Measurements from ENCODE around the gene CRABP2. TPM values are rescaled to one million over a fixed set of nuclear protein-coding genes. Genes with fewer than 3 reads are reported as not detected.
A peak's percentile ranks its signal among the peaks of the same experiment; 100 is the strongest.

The CRABP2 gene
- 0.76 TPM for polyA plus RNA-seq (2012; ENCODE audit: missing spikeins)

DNA sequence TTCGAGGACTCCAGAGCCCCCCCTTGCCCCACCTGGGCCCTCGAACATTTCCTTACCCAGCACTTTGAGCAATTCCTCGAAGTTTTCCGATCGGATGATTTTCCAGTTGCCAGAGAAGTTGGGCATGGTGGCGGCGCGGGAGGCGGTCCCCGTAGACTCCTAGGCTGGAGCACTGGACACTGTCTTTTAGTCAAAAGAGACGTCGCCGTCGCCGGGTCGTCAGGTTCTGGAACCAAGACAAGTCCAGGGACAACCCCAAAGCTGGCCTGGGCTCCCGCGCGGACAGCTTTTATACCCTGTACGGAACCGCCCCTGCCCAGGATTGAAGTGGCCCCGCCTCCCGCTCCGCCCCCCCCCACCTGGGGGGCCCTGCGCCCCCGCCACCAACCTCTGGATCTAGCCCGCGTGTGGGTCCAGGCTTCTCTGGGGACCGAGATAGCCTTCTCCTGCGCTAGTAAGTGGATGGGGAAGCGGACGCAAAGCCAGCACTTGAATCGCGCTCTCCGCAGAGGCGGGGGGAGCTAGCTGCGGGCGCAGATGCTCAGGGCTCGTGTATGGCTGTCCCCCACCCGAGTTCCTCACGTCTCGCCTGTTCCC lies at the start of gene CRABP2:
TSS of gene CRABP2 (minus strand) at position 263 of the 597 bp plus-strand sequence. CDS start at position 126, 137 bp downstream.
- no peak for TF ChIP-seq POLR2AphosphoS5 (IDR thresholded peaks at IDR 0.05; ENCODE audit: low read depth, low read length)
- no peak for DNase-seq (ENCODE audit: insufficient read length)
- FAIRE-seq: no peak

DNA sequence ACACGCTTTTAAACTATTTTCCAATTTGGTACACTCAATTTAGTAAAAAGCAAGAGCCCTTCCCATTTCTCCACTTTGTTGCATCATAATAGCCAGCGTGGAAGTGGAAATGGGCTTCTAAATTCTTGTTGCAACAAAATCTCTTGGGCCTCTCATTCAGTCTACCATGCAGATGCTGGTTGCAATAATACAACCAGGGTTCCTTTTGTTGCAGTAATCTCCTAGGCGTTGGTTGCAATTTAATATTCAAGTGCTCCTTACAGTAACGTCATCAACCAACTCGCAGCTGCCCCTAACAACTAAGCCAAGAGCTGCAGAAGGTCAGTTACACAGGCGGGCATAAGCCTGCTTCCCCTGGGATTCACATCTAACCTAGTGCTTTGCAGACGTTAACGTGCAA lies 48.8 kb upstream of the CRABP2 start:
- no peak for DNase-seq (ENCODE audit: insufficient read length)
- TF ChIP-seq POLR2A (IDR thresholded peaks at IDR 0.05; ENCODE audit: low read depth, low read length) (no peak), TAF1 (IDR thresholded peaks at IDR 0.05; ENCODE audit: borderline replicate concordance, low read depth, low read length) (no peak), POLR2AphosphoS5 (IDR thresholded peaks at IDR 0.05; ENCODE audit: low read depth, low read length) (no peak)
- no peak for FAIRE-seq

DNA sequence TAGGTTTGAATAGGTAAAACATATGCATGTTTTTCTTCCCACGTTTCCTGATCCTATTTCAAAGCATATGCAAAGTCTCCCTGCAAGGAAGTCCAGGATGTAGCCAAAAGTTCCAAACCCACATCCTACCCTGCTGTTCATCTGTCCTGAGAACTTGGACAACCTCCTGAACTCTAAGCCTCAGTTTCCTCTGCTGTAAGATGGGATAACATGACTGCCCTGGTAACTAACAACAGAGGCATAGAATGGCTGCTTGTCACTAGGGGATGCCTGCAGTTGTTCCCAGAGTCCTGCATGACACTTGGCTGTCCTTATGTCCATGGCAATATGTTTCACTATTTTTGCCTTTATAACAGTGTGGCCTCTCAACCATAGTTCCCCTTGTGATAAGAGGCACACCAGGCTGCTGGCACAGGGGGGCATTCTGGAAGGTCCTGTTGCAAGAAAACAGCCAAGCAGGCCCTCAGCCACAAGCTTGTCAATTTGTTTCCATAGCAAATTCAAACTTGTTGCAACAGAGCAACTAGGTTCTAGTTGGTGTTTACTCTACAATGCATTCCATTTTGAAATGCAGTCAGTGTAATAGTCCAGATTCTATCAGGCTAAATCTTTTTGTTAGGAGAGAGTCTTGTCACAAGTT lies 47.6 kb upstream of the CRABP2 start:
- FAIRE-seq: no peak
- no peak for TF ChIP-seq POLR2A (IDR thresholded peaks at IDR 0.05; ENCODE audit: low read depth, low read length)
- no peak for TF ChIP-seq TAF1 (IDR thresholded peaks at IDR 0.05; ENCODE audit: borderline replicate concordance, low read depth, low read length)
- TF ChIP-seq POLR2AphosphoS5 (IDR thresholded peaks at IDR 0.05; ENCODE audit: low read depth, low read length): no peak
- DNase-seq (ENCODE audit: insufficient read length): no peak

DNA sequence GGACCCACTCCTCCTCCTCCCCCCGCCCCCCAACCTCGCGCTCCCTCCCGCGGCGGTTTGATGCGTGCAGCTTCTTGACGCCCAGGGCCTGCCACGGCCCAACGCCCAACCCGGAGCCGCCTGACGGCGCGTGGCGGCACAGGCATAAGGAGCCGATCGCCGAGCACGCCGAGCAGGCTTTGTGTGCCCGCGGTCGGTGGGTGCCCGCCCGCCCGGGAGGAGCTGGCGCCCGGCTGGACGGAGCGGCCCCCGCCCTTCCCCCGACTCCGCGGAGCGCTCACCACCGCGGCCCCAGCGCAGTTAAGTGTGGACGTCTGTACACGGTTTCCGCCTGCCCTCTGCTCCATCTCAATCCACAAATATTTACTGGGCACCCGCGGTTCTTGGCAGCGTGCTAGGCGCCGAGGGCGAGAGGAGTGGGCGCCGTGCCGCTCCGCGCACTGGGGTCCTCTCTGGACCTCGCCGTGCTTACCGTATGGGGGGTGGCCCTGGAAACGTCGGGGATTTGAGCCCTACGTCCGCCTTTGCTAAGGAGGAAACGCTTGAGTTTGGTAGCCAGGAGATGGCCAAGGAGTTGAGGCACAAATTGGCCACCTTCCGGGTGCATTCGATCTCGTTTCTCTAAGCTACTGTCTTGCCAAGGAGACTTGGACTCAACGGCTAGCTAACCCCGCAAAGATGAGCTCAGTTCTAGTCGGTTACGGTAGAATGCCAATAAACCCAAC lies 46.5 kb upstream of the CRABP2 start:
- DNase-seq (ENCODE audit: insufficient read length): peak; percentile 88
- FAIRE-seq: peak; percentile 81
- TF ChIP-seq TAF1 (IDR thresholded peaks at IDR 0.05; ENCODE audit: borderline replicate concordance, low read depth, low read length) (peak; percentile 20; the same call in 1 of the 2 replicates), POLR2A (IDR thresholded peaks at IDR 0.05; ENCODE audit: low read depth, low read length) (peak; percentile 56; the same call in 1 of the 2 replicates), POLR2AphosphoS5 (IDR thresholded peaks at IDR 0.05; ENCODE audit: low read depth, low read length) (peak; percentile 33; the same call in 1 of the 2 replicates)

DNA sequence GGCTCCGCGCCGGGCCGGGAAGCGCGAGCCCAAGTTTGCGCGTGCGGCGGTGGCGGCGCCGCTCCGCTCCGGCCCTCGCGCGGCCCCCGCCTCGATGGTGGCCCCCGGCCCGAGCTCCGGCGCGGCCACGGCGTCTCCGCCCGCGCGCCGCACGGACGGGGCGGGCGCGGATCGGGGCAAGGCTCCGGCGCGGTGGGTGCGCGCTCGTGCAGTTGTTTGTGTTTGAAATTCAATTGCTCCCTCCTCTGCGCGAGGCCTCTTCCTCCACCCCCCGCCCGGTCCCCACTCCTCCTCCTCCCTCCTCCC lies 46.0 kb upstream of the CRABP2 start, which contains the start of gene HDGF:
TSS of gene HDGF (minus strand) at position 225 of the 306 bp plus-strand sequence. CDS start 246 bp downstream, outside the sequence.
- TF ChIP-seq POLR2AphosphoS5 (IDR thresholded peaks at IDR 0.05; ENCODE audit: low read depth, low read length) (no peak), POLR2A (IDR thresholded peaks at IDR 0.05; ENCODE audit: low read depth, low read length) (0 out of 2 replicates have a peak, but pooled peaks have one; percentile 18)
- no peak for FAIRE-seq

DNA sequence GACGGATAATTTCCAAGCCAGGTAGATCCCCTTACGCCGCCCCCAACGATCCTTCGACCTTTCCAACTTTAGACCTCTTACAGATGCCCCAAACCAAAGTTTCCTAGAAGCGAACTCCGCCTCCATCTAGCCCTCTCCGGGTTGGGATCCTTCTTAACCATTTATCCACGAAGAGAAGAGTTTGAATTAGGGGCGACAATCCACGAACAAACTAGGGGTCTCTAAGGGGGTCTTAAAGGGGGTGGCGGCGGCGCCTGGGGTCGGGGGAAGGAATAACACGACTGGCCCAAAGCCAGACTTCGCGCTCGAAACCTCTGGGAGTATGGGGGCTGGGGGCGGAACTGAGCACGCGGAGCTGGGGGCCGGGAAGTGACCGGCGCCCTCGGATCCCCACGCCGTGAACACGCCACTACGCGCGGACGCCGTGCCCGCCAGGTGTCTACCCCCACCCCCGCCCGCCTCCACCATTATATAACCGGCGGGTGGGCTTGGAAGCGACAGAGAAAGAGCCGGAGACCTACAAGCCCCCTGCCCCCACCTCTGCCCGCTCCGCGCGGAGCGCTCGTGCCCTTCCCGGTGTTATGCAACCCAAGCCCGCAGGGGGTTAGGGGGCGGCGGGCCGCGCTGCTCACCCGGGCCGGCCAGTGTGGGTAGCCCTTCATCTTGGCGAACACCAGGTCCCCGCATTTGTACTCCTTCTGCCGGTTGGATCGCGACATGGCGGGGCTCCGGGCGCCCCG lies 45.5 kb upstream of the CRABP2 start:
- DNase-seq (ENCODE audit: insufficient read length): no peak
- no peak for TF ChIP-seq POLR2AphosphoS5 (IDR thresholded peaks at IDR 0.05; ENCODE audit: low read depth, low read length)
- no peak for TF ChIP-seq TAF1 (IDR thresholded peaks at IDR 0.05; ENCODE audit: borderline replicate concordance, low read depth, low read length)
- TF ChIP-seq POLR2A (IDR thresholded peaks at IDR 0.05; ENCODE audit: low read depth, low read length): peak; percentile 70
- no peak for FAIRE-seq

More for the DNA sequence above, 46.0 kb upstream of the CRABP2 start, which contains the start of gene HDGF:
- DNase-seq (ENCODE audit: insufficient read length): no peak

DNA sequence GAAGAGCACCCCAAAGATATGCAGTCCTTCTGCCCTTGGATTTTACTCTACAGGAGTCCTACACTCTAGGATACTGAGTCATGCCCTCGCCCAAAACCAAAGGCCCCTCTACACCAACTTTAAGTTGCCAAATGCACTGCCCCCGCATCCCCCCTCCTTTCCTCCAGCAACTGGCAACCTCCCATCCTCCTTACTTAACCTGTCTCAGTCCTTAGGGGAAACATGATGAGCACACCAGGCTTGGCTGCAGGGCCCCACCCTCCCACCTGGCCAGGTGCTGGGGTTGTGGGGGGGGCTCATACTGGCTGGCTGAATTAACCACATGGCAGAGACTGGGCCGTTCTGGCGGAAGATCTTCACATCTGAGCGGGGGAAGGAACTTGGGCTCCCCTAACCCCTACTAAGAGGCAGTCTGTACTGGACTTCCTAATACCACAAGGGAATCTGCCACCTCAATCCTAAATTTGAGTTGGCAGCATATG lies 44.8 kb upstream of the CRABP2 start:
- no peak for TF ChIP-seq POLR2A (IDR thresholded peaks at IDR 0.05; ENCODE audit: low read depth, low read length)
- TF ChIP-seq TAF1 (IDR thresholded peaks at IDR 0.05; ENCODE audit: borderline replicate concordance, low read depth, low read length): no peak
- no peak for TF ChIP-seq POLR2AphosphoS5 (IDR thresholded peaks at IDR 0.05; ENCODE audit: low read depth, low read length)
- FAIRE-seq (no peak), DNase-seq (ENCODE audit: insufficient read length) (no peak)

DNA sequence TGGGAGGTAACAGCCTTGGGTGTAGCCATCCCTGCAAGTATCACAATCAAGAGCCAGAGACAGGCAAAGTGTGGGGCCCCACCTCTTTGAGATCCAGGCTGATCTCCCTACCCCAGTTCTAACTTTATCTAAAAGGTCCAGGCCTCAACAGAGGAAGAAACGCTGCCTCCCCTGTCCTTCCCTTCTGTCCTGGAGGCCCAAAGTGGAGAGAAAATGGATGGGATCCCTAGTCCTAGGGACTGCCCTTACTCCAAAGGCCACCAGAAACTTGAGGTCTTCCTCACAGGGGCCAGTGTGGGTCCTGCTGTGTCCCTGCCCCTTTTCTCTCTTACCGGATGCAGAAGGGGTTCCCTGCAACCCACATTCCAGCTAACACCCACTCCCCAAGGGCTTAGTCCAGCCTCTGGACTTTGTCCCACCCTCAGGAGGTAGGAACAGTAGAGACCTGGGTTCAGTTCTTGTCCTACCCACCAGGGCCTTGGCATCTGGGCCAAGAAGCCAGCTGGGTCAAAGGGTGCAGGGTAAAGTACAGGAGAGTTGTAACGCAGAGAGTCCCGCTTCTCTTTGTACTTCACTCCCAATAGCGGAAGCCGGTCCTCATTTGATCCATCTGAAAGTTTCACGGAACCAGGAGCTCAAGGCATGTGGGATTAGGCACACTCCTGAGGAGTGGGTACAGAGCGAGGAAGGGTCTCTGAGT lies 44.2 kb upstream of the CRABP2 start:
- no peak for FAIRE-seq
- DNase-seq (ENCODE audit: insufficient read length): no peak
- TF ChIP-seq POLR2AphosphoS5 (IDR thresholded peaks at IDR 0.05; ENCODE audit: low read depth, low read length) (0 out of 2 replicates have a peak, but pooled peaks have one; percentile 8), POLR2A (IDR thresholded peaks at IDR 0.05; ENCODE audit: low read depth, low read length) (0 out of 2 replicates have a peak, but pooled peaks have one; percentile 14), TAF1 (IDR thresholded peaks at IDR 0.05; ENCODE audit: borderline replicate concordance, low read depth, low read length) (no peak)

DNA sequence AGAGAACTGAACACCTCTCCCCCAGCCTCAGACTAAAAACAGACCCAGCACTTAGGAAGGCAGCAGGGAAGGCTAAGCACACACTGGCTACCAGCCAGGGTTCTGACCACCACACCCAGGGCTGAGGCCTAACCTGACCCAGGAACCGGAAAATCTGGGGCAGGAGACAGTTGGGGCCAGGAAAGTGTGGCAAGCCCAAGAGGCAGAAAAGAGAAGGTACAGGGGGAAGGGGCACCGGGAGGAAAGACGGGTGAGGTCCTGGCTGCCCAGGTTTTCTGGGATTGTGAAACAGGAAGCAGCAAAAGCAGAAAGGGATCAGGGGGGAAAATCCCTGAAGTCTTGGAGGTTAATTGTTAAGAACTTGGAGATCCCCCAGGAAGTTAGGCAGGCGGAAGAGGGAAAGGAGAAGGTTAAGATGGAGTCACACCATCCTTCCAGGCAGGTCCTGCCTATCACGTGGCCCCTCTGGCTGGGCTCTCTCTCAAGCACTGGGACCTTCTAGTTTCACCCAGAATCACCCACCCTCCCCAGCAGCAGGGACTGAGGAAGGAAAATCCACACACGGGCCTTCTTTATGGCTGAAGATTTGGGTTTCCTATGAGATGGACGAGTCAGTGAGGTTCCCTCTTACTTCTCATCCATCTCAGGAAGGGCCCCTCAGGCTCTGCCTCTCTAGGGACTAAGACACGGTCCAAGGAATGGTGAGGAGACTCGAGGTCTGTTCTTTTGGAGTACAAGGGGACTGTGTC lies 43.5 kb upstream of the CRABP2 start:
- FAIRE-seq (peak; percentile 42), DNase-seq (ENCODE audit: insufficient read length) (no peak)
- TF ChIP-seq TAF1 (IDR thresholded peaks at IDR 0.05; ENCODE audit: borderline replicate concordance, low read depth, low read length) (no peak), POLR2A (IDR thresholded peaks at IDR 0.05; ENCODE audit: low read depth, low read length) (peak; percentile 71)

Measured in GM12892 (cell line).